Hindlimb muscle (tissue), 1 donor: ENCODE results near the gene SLC6A9. TPM values are rescaled to one million over a fixed set of nuclear protein-coding genes. Genes with fewer than 3 reads are reported as not detected.

Experiments
- DNase-seq: peaks from one replicate; pipeline ENCODE4 v3.0.0-alpha.2; 2013
- polyA plus RNA-seq: library from polyadenylated mRNA; unstranded; fragments of 120-200 nt; gene quantifications from one replicate; pipeline ENCODE4 v1.2.1, GENCODE V29; 2013; ENCODE audit not compliant: insufficient read length

The SLC6A9 gene
- polyA plus RNA-seq, 1 donor = 5.1 TPM

DNA sequence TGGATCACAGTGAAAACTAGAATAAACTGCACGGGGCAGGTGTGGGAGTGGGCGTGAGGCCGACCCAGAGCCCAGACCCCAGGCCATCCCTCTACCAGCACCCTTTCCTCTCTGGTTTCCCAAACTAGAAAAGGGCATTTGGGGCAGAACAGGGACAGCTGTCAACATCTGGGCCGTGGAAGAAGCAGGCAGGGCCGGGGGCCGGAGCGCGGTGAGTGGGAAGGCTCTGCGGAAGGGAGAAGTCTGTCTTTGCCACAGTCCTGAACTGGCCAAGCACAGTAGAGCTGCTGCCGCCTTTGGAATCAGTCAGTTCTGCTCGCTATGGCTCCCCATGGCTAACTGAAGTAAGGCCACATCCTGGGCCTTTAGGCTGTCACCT is 33.3 kb downstream of the SLC6A9 start:
- DNase-seq = no peak

DNA sequence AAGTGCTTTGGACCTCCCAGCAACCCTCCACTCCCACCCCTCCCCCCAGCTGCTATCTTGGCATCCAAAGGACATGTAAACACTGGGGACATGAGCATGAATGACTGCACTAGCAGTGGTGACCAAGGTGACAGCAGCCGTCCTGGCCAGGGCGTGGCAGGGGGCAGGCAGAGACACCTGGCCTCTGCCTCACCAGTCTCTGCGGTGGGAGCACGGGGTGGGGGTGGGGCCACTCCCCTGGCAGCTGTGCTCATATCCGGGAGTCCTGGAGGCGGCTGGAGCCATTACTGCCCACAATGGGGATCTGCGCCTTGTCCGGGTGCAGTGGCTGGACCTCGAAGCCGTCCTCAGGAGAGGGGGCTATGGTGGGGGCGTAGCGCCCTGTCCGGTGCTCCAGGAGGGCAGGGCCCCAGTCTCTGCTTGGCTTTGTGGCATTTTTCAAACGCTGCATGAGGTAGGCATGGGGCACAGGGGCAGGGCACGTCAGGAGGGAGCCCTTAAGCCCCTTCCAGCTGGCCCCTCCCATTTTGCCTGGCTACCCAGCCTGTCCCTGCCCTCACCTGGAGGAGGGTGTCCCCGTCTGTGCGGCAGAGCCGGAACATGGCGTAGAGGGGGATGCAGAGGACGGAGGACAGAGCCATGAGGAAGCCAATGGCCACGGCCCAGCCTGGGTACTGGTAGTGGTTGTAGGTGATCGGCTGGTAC is 33.8 kb downstream of the SLC6A9 start:
- DNase-seq = no peak

- DNase-seq = no peak
Measured at GRCh38 chr1:43996733-43997115, 34.5 kb downstream of the SLC6A9 start.

- no peak for DNase-seq
Measured at GRCh38 chr1:43995984-43996732, 35.1 kb downstream of the SLC6A9 start.

GRCh38 chr1:43994794-43995790 is 36.2 kb downstream of the SLC6A9 start:
- DNase-seq = no peak

GRCh38 chr1:43994071-43994470 is 37.2 kb downstream of the SLC6A9 start:
- no peak for DNase-seq

GRCh38 chr1:43993206-43993914 is 37.9 kb downstream of the SLC6A9 start:
- DNase-seq = no peak

DNA sequence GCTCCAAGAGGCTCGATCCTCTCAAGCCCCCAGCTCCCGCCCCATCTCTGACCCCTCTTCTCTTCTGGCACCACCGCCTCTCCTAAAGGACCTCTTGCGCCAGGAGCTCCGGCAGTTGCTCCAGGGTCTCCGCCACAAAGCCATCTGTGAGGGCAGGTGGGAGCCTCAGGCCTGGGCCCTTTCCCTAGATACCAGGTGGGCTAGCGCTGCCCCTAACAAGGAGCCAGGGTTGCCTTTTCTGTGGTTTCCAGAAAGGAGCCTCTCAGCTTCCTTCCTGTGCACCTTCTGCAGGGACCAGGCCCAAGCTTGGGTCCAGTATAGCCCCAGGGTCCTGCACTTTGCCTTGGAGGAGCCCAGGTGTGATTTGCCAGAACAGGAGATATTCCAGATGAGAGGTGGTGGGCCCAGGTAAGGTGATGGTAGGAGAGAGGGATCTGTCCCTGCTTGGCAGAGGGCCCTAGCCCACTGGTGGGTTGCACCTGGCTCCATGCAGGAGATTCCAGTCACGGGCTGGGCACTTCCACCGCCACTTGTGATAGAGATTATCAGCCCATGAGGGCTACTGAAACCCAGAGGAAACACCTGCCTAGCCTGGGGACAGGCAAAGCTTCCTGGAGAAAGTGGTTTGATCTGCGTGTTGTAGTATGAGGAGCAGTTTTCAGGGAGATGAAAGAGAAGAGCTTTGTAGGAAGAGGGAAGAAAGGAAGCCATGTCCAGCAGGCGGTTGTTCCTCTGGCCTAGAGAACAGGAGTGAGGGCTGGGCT is 38.8 kb downstream of the SLC6A9 start:
- no peak for DNase-seq

- peak; percentile 78 for DNase-seq
Measured at GRCh38 chr1:43991476-43992231, 39.6 kb downstream of the SLC6A9 start, which contains the start of gene CCDC24. Gene CCDC24, plus strand, starts transcription at chr1:43991599. Its CDS starts 280 bp downstream, at chr1:43991879.

GRCh38 chr1:43991200-43991475 is 40.1 kb downstream of the SLC6A9 start:
- DNase-seq = no peak

DNA sequence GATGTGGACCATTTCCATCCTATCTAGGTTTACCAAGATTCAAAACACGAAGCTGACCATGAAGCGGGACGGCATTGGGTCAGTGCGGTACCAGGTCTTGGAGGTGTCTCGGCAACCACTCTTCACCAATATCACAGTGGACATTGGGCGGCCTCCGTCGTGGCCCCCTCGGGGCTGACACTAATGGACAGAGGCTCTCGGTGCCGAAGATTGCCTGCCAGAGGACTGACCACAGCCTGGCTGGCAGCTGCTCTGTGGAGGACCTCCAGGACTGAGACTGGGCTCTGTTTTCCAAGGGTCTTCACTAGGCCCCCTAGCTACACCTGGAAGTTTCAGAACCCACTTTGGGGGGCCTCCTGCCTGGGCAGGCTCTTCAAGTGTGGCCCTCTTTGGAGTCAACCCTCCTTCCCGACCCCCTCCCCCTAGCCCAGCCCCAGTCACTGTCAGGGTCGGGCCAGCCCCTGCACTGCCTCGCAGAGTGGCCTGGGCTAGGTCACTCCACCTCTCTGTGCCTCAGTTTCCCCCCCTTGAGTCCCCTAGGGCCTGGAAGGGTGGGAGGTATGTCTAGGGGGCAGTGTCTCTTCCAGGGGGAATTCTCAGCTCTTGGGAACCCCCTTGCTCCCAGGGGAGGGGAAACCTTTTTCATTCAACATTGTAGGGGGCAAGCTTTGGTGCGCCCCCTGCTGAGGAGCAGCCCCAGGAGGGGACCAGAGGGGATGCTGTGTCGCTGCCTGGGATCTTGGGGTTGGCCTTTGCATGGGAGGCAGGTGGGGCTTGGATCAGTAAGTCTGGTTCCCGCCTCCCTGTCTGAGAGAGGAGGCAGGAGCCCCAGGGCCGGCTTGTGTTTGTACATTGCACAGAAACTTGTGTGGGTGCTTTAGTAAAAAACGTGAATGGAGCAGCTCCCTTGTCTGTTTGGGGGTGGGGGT is 40.7 kb downstream of the SLC6A9 start:
- no peak for DNase-seq

DNA sequence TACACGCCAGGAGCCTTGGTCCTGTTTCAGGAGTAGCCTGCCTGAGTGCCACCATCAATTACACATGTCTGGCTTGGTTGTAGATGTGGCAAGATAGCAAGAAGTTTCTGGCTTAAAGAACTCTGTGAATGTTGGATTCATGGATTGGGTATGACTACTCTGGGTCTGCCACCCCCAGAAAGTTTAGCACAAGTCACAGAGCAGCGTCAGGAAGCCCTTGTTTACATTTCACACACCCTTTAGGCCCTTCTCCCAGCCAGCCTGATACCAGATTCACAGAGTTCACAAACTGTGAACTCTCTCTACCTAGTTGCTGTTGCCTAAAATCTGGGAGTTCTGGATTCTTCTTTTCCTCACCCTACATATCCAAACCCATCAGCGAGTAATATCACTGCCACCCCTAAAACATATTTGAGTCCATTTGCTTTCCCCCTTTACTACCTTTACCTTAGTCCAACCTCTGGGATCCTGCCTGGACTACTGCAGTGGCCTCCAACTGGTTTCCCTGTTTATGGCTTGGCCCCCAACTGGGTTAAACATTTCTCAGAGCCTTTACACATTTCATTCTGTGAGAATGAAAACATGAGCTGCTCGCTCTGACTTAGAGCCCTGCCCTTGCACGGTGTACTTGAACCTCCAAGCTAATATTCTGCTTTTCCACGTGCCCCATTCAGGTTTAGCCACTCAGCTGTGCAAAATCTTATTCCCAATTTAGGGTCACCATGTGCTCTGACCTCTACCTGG is 43.9 kb downstream of the SLC6A9 start:
- DNase-seq = no peak

DNA sequence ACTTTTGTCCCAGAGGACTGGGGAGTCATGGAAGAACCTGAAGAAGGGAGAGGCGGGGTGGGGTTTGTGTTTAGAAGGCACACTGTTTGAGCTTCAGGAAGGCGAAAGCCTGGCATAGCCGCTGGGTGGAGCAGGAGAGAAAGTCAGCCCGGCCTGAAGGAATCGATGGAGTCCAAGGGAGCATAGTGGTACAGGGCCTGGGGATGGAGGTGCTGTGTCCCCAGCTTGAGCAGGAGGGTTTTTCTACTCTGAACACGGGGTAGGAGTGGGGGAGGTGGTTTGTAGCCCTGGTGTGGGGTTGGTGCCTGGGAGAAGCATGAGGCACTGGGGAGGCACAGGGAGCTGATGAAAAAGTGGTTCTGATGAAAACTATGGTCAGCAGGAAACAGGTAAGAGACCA is 44.5 kb downstream of the SLC6A9 start:
- DNase-seq = no peak

- no peak for DNase-seq
Measured at GRCh38 chr1:43985984-43986595, 45.2 kb downstream of the SLC6A9 start.

DNA sequence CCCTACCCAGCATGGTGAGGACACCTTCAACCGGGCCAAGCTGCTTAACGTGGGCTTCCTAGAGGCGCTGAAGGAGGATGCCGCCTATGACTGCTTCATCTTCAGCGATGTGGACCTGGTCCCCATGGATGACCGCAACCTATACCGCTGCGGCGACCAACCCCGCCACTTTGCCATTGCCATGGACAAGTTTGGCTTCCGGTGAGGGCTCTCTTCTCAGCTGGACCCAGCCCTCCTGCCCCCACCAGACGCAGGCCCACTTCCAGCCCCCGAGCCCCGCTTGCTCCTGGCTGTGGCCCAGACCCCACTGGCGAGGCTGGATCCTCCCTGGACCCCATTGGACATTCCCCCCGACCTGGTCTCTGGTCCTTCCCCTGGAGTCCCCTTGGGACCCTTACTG is 46.4 kb downstream of the SLC6A9 start:
- no peak for DNase-seq

- DNase-seq = no peak
Measured at GRCh38 chr1:43983253-43983899, 47.9 kb downstream of the SLC6A9 start.

DNA sequence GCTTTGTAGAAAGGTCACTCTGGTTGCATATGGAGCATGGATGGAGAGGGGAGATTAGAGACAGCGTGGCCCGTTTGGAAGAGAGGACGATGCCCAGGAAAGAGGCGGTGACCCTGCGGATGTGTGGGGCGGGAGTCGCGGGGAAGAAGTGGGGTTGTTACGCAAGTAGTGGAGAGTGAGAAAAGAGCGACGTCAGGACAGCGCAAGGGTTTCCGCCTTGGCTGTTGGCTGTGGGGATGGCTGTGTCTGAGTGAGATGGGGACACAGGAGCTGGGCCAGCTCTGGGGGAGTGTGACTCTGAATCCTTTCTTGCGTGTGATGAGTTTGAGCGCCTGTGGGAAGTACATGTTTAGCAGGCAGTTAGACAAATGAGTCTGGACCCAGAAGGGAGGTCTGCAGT is 48.5 kb downstream of the SLC6A9 start:
- no peak for DNase-seq

- no peak for DNase-seq
Measured at GRCh38 chr1:43982241-43982640, 49.0 kb downstream of the SLC6A9 start.
